ENCODE data around the gene PGAM2.

Gene PGAM2

DNA sequence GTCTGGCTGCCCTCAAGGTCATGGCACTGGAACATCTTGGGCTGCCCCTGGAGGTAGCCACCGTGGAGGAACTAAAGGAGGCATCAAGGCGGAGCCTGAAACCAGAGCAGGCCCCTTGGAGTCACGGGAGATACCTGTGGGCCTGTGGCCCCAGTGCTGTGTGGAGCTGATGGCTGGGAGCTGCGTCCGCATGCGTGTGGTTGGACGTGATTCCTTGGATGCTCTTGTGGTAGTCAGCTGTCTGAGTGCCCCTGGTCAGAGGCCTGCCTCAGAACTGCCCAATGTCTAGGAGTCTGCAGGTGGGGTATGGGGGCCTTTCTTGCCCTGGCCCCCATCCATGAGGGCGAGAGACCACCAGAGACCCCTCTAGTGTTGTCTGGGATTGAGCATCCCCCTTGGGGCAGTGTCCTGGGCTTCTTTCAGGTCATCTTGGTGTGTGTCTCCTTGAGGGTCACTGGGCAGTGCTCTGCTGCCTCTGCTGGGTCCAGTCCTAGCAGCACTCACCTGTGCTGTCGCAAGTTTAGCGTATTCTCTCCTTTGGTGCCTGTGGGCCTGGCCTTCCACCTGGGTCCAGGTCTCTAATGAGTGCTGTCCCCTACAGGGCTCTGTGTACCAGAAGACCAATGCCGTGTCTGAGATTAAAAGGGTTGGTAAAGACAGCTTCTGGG, 8.1 kb downstream of the PGAM2 start:
- no peak for ATAC-seq
- TF ChIP-seq CSDC2 (CRISPR knock-in tag; IDR thresholded peaks at IDR 0.05) (no peak), TCF4 (CRISPR knock-in tag; IDR thresholded peaks at IDR 0.05; ENCODE audit: borderline replicate concordance) (no peak), RARB (CRISPR knock-in tag; IDR thresholded peaks at IDR 0.05) (no peak), ISL1 (CRISPR knock-in tag; IDR thresholded peaks at IDR 0.05) (no peak), ZNF70 (CRISPR knock-in tag; IDR thresholded peaks at IDR 0.05) (no peak), TOX (CRISPR knock-in tag; IDR thresholded peaks at IDR 0.05; ENCODE audit: borderline replicate concordance) (no peak), PPARA (CRISPR knock-in tag; IDR thresholded peaks at IDR 0.05; ENCODE audit: borderline replicate concordance) (no peak), GLIS3 (CRISPR knock-in tag; IDR thresholded peaks at IDR 0.05) (no peak), BACH2 (CRISPR knock-in tag; IDR thresholded peaks at IDR 0.05; ENCODE audit: borderline replicate concordance) (no peak), ZFP3 (CRISPR knock-in tag; IDR thresholded peaks at IDR 0.05) (no peak)
- TF ChIP-seq, protein P1, sequence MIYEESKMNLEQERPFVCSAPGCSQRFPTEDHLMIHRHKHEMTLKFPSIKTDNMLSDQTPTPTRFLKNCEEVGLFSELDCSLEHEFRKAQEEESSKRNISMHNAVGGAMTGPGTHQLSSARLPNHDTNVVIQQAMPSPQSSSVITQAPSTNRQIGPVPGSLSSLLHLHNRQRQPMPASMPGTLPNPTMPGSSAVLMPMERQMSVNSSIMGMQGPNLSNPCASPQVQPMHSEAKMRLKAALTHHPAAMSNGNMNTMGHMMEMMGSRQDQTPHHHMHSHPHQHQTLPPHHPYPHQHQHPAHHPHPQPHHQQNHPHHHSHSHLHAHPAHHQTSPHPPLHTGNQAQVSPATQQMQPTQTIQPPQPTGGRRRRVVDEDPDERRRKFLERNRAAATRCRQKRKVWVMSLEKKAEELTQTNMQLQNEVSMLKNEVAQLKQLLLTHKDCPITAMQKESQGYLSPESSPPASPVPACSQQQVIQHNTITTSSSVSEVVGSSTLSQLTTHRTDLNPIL (CRISPR knock-in tag; IDR thresholded peaks at IDR 0.05; ENCODE audit: low read depth): no peak
- TF ChIP-seq, protein P2, sequence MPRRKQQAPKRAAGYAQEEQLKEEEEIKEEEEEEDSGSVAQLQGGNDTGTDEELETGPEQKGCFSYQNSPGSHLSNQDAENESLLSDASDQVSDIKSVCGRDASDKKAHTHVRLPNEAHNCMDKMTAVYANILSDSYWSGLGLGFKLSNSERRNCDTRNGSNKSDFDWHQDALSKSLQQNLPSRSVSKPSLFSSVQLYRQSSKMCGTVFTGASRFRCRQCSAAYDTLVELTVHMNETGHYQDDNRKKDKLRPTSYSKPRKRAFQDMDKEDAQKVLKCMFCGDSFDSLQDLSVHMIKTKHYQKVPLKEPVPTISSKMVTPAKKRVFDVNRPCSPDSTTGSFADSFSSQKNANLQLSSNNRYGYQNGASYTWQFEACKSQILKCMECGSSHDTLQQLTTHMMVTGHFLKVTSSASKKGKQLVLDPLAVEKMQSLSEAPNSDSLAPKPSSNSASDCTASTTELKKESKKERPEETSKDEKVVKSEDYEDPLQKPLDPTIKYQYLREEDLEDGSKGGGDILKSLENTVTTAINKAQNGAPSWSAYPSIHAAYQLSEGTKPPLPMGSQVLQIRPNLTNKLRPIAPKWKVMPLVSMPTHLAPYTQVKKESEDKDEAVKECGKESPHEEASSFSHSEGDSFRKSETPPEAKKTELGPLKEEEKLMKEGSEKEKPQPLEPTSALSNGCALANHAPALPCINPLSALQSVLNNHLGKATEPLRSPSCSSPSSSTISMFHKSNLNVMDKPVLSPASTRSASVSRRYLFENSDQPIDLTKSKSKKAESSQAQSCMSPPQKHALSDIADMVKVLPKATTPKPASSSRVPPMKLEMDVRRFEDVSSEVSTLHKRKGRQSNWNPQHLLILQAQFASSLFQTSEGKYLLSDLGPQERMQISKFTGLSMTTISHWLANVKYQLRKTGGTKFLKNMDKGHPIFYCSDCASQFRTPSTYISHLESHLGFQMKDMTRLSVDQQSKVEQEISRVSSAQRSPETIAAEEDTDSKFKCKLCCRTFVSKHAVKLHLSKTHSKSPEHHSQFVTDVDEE (CRISPR knock-in tag; IDR thresholded peaks at IDR 0.05): no peak
- TF ChIP-seq, protein P3, sequence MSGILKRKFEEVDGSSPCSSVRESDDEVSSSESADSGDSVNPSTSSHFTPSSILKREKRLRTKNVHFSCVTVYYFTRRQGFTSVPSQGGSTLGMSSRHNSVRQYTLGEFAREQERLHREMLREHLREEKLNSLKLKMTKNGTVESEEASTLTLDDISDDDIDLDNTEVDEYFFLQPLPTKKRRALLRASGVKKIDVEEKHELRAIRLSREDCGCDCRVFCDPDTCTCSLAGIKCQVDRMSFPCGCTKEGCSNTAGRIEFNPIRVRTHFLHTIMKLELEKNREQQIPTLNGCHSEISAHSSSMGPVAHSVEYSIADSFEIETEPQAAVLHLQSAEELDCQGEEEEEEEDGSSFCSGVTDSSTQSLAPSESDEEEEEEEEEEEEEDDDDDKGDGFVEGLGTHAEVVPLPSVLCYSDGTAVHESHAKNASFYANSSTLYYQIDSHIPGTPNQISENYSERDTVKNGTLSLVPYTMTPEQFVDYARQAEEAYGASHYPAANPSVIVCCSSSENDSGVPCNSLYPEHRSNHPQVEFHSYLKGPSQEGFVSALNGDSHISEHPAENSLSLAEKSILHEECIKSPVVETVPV (CRISPR knock-in tag; IDR thresholded peaks at IDR 0.05): no peak

DNA sequence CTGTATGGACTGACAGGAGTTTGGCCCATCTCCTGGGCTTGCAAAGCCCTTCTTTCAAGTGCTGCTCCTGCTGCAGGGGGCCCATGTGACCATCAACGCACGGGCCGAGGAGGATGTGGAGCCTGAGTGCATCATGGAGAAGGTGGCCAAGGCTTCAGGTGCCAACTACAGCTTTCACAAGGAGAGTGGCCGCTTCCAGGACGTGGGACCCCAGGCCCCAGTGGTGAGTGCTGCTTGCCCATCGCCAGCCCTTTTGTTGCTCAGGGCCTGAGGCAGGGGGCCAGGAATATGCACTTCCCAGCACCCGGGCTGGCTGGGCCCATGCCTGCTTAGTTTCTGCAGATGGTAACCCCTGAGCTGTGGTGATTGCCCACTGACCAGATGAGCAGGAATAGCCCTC, 8.7 kb downstream of the PGAM2 start:
- TF ChIP-seq, protein P4, sequence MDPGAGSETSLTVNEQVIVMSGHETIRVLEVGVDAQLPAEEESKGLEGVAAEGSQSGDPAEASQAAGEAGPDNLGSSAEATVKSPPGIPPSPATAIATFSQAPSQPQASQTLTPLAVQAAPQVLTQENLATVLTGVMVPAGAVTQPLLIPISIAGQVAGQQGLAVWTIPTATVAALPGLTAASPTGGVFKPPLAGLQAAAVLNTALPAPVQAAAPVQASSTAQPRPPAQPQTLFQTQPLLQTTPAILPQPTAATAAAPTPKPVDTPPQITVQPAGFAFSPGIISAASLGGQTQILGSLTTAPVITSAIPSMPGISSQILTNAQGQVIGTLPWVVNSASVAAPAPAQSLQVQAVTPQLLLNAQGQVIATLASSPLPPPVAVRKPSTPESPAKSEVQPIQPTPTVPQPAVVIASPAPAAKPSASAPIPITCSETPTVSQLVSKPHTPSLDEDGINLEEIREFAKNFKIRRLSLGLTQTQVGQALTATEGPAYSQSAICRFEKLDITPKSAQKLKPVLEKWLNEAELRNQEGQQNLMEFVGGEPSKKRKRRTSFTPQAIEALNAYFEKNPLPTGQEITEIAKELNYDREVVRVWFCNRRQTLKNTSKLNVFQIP (CRISPR knock-in tag; IDR thresholded peaks at IDR 0.05; ENCODE audit: borderline replicate concordance, low read depth): no peak
- TF ChIP-seq, protein P5, sequence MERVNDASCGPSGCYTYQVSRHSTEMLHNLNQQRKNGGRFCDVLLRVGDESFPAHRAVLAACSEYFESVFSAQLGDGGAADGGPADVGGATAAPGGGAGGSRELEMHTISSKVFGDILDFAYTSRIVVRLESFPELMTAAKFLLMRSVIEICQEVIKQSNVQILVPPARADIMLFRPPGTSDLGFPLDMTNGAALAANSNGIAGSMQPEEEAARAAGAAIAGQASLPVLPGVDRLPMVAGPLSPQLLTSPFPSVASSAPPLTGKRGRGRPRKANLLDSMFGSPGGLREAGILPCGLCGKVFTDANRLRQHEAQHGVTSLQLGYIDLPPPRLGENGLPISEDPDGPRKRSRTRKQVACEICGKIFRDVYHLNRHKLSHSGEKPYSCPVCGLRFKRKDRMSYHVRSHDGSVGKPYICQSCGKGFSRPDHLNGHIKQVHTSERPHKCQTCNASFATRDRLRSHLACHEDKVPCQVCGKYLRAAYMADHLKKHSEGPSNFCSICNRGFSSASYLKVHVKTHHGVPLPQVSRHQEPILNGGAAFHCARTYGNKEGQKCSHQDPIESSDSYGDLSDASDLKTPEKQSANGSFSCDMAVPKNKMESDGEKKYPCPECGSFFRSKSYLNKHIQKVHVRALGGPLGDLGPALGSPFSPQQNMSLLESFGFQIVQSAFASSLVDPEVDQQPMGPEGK (CRISPR knock-in tag; IDR thresholded peaks at IDR 0.05; ENCODE audit: borderline replicate concordance): no peak
- TF ChIP-seq, protein P2 (CRISPR knock-in tag; IDR thresholded peaks at IDR 0.05): no peak
- TF ChIP-seq CSDC2 (CRISPR knock-in tag; IDR thresholded peaks at IDR 0.05) (no peak), ZNF8 (CRISPR knock-in tag; IDR thresholded peaks at IDR 0.05) (no peak), BACH2 (CRISPR knock-in tag; IDR thresholded peaks at IDR 0.05; ENCODE audit: borderline replicate concordance) (no peak), TOX (CRISPR knock-in tag; IDR thresholded peaks at IDR 0.05; ENCODE audit: borderline replicate concordance) (no peak), TCF4 (CRISPR knock-in tag; IDR thresholded peaks at IDR 0.05; ENCODE audit: borderline replicate concordance) (no peak), ZC3H10 (CRISPR knock-in tag; IDR thresholded peaks at IDR 0.05) (no peak), ZFP3 (CRISPR knock-in tag; IDR thresholded peaks at IDR 0.05) (no peak), ZNF70 (CRISPR knock-in tag; IDR thresholded peaks at IDR 0.05) (no peak), OSR1 (CRISPR knock-in tag; IDR thresholded peaks at IDR 0.05) (no peak), PPARA (CRISPR knock-in tag; IDR thresholded peaks at IDR 0.05; ENCODE audit: borderline replicate concordance) (no peak), GLIS3 (CRISPR knock-in tag; IDR thresholded peaks at IDR 0.05) (no peak), ESRRG (CRISPR knock-in tag; IDR thresholded peaks at IDR 0.05) (no peak), ISL1 (CRISPR knock-in tag; IDR thresholded peaks at IDR 0.05) (no peak)

More for the DNA sequence above, 8.7 kb downstream of the PGAM2 start:
- no peak for ATAC-seq

All from SK-N-SH treated with all-trans-retinoic acid at 6 μM for 48 hours (cell line).